NCI-H524 treated with DMSO at 0.1 percent for 48 hours (cell line): Measurements from ENCODE around the gene INPP5D.
A peak's percentile ranks its signal among the peaks of the same experiment; 100 is the strongest.
"Not testable (repeated sequence)": the region's sequence is repeated elsewhere in the genome, so short reads cannot be mapped to it uniquely, and the experiment has no call there.

Experiments
- DNase-seq: peaks from one replicate; lab custom pipeline; 2025; lab: John Stamatoyannopoulos, UW

The INPP5D gene

DNA sequence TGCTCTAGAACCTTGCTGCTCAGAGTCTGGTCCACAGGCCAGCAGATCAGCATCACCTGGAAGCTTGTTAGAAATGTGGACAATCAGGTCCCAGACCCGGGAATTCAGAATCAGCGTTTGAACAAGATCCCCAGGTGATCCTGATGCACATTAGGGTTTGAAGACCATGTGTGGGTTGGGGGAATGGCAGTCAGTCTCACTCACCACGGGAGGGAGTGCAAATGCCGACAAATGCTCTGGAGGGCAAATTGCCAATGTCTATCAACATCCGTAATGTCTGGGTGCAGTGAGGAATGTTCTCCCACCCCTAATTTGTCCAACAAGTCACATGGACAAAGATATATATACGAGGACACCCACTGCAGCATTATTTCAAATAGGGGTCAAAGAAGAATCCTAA lies 34.5 kb downstream of the INPP5D start:
- no peak for DNase-seq

GRCh38 chr2:233096006-233096405 lies 35.9 kb downstream of the INPP5D start:
- DNase-seq = no peak

DNA sequence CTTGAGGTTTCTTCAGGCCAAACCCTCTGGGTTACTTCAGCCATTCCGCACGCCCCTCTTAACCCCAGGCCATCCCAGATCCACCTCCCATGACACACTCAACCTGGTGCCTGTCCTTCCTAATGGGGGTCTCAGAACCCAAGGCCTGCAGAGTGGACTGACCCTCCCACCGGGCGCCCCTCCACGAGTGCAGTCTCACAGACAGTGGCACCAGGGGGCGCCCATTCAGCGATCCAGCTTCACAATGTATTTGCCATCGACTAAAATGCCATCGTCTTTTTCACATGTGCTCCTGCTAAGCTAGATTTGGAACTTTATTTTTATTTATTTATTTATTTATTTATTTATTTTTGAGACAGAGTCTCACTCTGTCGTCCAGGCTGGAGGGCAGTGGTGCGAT lies 38.5 kb downstream of the INPP5D start:
- no peak for DNase-seq

DNA sequence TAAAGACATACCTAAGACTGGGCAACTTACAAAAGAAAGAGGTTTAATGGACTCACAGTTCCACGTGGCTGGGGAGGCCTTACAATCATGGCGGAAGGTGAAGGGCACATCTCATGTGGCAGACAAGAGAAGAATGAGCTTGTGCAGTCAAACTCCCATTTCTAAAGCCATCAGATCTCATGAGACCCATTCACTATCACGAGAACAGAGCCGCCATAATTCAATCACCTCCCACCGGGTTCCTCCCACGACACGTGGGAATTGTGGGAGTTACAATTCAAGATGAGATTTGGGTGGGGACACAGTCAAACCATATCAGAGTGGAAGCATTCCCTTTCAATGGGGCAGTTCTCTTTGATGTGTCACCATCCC lies 39.7 kb downstream of the INPP5D start:
- not testable (repeated sequence) for DNase-seq

DNA sequence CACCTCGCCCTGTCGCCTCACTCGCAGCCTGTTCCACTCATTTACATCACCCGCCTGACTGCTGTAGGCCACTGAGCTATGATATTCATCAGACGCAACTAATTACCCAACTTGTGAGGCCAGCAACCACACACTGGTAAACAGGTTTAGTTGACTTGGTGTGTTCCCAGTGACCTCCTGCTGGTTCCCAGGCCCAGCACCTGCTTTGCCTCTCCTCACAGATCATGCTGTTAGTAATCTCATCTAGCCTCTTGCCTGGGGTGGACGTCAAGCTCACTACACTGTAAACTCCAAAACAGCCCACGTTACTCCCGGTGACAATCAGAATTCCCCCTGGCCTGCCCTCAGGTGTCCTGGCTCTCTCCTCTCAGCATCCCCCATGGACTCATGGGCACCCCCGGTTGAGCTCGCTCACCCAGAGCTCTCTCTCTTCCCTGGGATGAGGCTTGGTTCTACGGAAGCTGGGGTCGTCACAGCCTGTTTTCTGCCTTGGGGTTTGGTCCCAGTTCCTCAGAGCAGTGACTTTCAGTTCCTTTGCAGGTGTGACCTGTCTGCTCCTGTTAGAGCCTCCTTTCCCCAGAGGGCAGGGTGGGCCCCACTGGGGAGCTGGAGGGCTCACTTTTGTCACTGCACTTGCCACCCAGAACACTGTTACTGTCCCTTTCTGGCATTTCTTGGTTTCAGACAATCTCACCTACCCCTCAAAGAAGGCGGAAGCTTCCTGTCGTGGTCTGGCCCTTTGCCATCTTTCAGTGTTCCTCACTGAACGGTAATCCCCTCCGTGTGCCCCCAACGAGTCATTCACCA lies 40.3 kb downstream of the INPP5D start:
- no peak for DNase-seq

- no peak for DNase-seq
These were observed 41.0 kb downstream of the INPP5D start for GRCh38 chr2:233101141-233101540.

GRCh38 chr2:233101816-233102215 lies 41.7 kb downstream of the INPP5D start:
- DNase-seq = no peak

DNA sequence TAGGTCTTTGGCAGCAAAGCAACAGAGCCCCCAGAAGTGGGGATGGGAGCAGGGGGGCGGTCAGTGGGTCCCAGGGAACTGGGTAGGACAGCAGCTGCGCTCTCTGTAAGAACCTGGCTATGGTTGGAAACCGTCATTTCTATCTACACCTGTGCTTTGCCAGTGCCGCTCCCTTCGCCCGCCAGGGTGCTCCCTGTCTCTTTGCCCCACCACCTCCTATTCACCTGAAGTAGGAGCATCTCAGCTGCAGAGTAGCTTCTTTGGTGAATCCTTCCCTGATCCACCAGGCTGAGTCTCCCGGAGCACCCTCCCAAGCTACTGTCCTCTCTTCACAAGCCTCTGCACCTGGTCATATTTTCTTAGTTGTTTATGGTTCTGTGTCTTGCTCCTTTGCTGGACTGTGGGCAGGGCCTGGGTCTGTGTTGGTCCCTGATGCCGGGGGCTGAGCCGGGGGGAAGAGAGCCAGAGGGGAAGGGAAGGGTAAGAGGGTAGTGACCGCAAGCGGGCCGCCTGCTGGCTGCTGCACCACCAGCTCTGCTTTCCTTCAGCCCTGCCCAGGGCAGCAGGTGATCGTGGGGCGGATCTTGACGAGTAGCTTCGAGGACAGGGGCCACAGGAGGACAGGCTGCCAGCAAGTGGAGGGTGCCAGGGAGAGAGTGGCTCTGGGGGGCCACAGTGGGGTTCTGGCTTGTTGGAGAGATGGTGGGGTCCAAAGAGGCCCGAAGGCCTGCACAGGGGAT lies 45.2 kb downstream of the INPP5D start:
- no peak for DNase-seq

DNA sequence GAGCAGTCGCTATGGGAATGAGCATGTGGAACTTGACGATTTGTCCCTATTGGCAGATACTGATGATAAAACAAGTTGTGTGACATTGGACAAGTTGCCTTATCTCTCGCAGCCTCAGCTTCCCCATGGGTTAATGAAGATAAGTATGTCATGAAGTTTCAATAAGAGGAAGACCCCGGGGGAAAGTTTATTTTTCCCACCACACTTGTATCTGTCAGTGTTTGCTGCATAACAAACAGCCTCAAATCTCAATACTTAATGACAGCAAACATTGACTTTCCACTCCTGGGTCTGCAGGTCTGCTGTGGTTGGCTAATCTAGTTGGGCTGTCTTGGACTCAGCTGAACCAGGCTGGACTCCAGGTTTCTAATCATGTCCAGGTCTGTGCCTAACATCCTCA lies 45.8 kb downstream of the INPP5D start:
- no peak for DNase-seq

- DNase-seq = no peak
These were observed 46.9 kb downstream of the INPP5D start for GRCh38 chr2:233107011-233107410.

DNA sequence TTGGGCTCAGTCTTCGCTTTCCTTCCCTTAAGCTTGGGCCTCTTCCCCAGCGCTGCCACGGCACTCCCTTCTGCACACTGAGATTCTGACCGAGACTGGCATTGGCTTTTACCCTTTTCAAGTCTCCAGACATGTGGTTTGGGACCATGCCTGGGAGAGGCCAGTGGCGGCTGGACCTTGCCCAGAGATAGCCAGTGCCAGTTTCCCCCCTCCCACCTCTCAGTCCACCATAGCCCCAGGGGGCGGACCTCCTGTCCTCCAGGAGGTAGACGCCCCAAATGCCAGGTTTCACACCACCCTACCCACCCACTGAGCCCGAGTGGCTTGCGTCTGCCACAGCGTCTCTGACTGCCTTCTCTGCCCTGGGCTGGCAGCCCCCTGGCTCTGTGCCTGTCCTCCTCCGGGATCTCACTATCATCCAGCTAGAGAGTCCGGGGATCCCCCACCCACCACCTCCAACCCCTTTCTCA lies 47.7 kb downstream of the INPP5D start:
- no peak for DNase-seq

DNA sequence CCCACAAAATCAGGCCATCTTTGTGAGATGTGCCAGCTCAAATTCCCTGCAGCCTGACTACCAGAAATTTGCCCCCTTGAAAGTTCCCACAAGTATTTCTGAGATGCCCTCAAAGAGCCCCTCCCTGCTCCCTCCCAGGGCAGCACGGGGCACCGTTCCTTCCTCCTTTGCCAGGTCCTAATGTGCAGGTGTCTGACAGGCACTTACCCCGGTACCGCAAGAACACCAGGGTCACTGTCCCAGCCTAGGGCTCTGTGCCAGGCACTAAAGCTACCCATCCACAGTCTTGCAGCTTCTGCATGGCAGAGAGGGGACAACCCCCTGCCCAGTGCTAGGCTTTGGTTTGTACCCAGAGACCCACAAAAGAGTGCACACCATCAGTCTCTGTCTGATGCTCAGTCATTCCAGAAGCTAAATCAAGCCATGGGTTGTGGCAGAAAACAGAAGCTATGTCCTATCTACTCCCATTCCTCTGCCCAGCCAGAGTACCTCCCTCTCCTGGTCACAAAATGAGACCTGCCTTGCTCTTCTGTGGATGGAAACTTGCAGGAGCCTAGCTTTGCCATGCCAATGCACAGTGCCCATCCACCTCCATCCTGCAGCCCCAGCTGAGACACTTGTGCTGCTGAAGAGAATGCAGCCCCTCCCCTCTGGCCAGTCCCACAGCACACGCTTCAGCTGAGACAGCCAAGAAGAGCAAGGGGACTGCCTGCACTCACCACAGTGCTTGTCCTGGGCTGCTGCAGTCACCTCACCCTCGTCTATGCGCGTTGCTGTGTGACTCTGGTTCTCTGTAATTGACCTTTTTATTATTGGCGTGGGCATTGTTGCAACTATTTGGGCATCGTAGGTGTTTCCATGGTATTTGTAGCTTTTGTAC lies 48.7 kb downstream of the INPP5D start:
- no peak for DNase-seq

DNA sequence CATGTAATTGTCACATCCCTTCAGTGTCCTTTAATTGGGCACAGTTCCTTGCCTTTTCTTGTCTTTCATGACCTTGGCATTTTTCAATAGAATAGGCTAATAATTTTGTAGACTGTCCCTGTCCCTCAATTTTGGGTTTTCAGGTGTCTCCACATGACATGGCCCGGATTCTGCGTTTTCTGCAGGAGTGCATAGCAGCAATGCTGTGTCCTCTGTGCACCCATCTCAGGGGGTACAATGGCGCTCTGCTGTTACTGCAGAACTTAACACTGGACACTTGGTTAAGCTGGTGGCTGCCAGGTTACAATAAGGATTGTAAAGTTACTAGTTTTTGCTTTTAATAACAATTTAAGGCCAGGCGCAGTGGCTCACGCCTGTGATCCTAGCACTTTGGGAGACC lies 51.3 kb downstream of the INPP5D start:
- no peak for DNase-seq

GRCh38 chr2:233112329-233112728 lies 52.2 kb downstream of the INPP5D start:
- DNase-seq = peak; percentile 8

- peak; percentile 63 for DNase-seq
These were observed 52.8 kb downstream of the INPP5D start for GRCh38 chr2:233112776-233113452.

DNA sequence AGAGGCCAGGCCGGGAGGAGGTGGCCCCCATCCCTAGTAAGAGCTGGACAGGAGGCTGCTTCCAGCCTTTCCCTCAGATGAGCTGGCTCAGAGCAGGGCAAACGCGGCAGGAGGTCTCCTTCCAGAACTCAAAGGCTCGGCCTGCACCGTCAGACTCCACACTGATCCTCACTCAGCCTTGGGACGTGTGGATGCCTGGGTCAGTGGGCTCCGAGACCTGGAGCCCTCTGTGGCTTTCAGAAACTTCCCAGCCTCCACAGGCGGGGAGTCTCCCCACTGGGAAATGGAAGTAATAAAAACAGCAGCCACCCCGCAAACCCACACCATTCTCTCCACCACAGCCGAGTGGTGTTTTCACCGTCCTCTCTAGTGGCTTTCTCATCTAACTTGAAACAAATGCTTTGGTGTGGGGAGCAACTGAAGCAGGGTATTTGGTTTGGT lies 54.3 kb downstream of the INPP5D start:
- DNase-seq = no peak

- no peak for DNase-seq
These were observed 55.0 kb downstream of the INPP5D start for GRCh38 chr2:233115121-233115520.

GRCh38 chr2:233115741-233116140 lies 55.6 kb downstream of the INPP5D start:
- no peak for DNase-seq

DNA sequence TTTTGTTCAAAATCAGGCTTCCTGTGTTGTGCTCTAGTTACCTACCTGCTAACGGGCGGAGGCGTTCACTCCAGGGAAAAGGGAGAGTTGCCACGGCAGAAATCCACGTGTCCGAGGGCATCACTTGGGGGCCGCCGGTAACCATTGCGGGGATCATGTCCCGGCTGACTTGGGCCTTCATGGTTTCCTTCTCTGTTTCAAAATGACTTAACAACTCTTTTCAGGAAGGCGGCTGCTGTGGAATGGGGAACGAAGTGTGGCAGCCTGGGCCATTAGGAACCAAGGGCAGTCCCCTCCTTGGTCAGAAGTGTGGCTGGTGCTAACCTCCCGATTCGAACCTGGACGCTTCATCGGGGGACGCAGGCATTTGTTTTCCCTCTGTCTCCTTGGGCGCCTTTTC lies 56.8 kb downstream of the INPP5D start:
- DNase-seq = no peak

GRCh38 chr2:233117351-233117750 lies 57.2 kb downstream of the INPP5D start:
- no peak for DNase-seq

GRCh38 chr2:233117811-233118647 lies 57.9 kb downstream of the INPP5D start:
- no peak for DNase-seq
